Ovary (tissue), 3 donors: ENCODE measurements around the gene TANC1.

Experiments
- POLR2A ChIP-seq: fragments of 450-650 bp; IDR thresholded peaks from one replicate; pipeline ENCODE4 v1.6.1; 2017; ENCODE audit warnings: antibody characterized with exemption, mild to moderate bottlenecking, moderate library complexity
- TF ChIP-seq, protein P1 (sequence below), 3 donors: fragments of 450-650 bp in 2 of 3; fragments of 200-600 bp in 1 of 3; IDR thresholded peaks; one replicate each; pipeline versions ENCODE4 v1.5.1 to v1.8.0; 2016 to 2022; ENCODE audit warnings: antibody characterized with exemption in 3 of 3, mild to moderate bottlenecking in 1 of 3
- donor health status: DM: no; HTN: no; CAD: no.

DNA sequence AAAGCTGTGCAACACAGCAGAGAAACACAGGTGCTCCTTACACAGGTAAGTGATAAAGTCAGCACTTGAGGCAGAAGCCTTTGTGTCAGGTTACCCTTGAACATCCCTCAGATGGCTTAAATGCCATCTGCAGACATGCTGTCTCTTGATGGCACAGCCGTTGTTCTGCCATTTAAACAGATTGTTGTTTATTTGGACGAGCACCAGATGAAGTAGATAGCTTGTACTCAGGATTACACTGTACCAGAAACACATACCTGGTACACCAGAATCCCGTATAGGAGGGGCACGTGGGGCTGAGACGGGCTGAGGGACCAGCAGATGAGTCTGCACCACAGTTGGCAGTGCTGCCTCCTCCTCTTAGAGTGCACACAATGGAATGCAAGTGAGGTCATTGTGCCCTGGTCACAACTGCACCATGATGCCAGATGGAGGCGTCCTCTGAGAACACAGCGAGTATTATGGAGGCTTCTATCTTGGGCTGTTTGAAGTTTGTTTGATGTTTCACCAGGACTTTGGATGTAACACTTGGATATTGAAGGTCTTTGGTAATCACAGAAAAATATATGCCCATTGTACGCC lies 143.0 kb downstream of the TANC1 start:
- no peak for TF ChIP-seq POLR2A
- TF ChIP-seq, protein P1, sequence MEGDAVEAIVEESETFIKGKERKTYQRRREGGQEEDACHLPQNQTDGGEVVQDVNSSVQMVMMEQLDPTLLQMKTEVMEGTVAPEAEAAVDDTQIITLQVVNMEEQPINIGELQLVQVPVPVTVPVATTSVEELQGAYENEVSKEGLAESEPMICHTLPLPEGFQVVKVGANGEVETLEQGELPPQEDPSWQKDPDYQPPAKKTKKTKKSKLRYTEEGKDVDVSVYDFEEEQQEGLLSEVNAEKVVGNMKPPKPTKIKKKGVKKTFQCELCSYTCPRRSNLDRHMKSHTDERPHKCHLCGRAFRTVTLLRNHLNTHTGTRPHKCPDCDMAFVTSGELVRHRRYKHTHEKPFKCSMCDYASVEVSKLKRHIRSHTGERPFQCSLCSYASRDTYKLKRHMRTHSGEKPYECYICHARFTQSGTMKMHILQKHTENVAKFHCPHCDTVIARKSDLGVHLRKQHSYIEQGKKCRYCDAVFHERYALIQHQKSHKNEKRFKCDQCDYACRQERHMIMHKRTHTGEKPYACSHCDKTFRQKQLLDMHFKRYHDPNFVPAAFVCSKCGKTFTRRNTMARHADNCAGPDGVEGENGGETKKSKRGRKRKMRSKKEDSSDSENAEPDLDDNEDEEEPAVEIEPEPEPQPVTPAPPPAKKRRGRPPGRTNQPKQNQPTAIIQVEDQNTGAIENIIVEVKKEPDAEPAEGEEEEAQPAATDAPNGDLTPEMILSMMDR (IDR thresholded peaks at IDR 0.05): no peak
